OCI-LY7 (cell line): ENCODE data around the gene EIF3F. TPM values are rescaled to one million over a fixed set of nuclear protein-coding genes. Genes with fewer than 3 reads are reported as not detected.

Source experiments
- BruUV-seq: library from RNA; stranded (reverse); fragments of 400-500 nt; replicated peaks from 2 replicates; lab custom pipeline; 2021; lab: Mats Ljungman, UMichigan
- CTCF ChIA-PET: fragments of 300-600 bp; sonication (Branson Sonifier 250); formaldehyde crosslinking; loops from one replicate; lab custom pipeline; 2022; ENCODE audit warnings: antibody characterized with exemption; ENCODE audit not compliant: unreplicated experiment; lab: Charles Lee
- POLR2A ChIA-PET: fragments of 300-600 bp; sonication (Branson Sonifier 250); formaldehyde crosslinking; loops from one replicate; lab custom pipeline; 2022; ENCODE audit warnings: antibody characterized with exemption; lab: Charles Lee
- DNase-seq: peaks from one replicate; pipeline ENCODE4 v3.0.0-alpha.2; 2015; ENCODE audit warnings: low spot score
- H2AFZ ChIP-seq: fragments of 200-600 bp; sonication (generic), shearing (Covaris generic); 2 replicates; pipeline ENCODE4 v1.6.1; 2014; ENCODE audit warnings: mild to moderate bottlenecking, antibody characterized with exemption, low read length, moderate library complexity
- H3K27ac ChIP-seq: fragments of 200-600 bp; sonication (generic); 2 replicates; pipeline ENCODE4 v1.5.1; 2014; ENCODE audit warnings: mixed run types, low read depth, mild to moderate bottlenecking, moderate library complexity, low read length, inconsistent platforms; ENCODE audit not compliant: poor library complexity, severe bottlenecking
- H3K36me3 ChIP-seq: fragments of 200-600 bp; sonication (generic); 2 replicates; pipeline ENCODE4 v1.6.1; 2014; ENCODE audit warnings: mild to moderate bottlenecking, antibody characterized with exemption, low read length, moderate library complexity, mixed read lengths; ENCODE audit not compliant: insufficient read depth
- H3K4me1 ChIP-seq: fragments of 200-600 bp; sonication (generic); 2 replicates; pipeline ENCODE4 v1.5.1; 2014; ENCODE audit warnings: mild to moderate bottlenecking, low read length; ENCODE audit not compliant: insufficient read depth, poor library complexity, severe bottlenecking
- H3K4me2 ChIP-seq: fragments of 200-600 bp; sonication (generic); 2 replicates; pipeline ENCODE4 v1.6.1; 2014; ENCODE audit warnings: mild to moderate bottlenecking, low read length
- H3K4me3 ChIP-seq: fragments of 200-600 bp; sonication (generic); 2 replicates; pipeline ENCODE4 v1.5.1; 2014; ENCODE audit warnings: mild to moderate bottlenecking, low read depth, low read length; ENCODE audit not compliant: poor library complexity, severe bottlenecking
- H3K79me2 ChIP-seq: fragments of 200-600 bp; sonication (generic); 2 replicates; pipeline ENCODE4 v1.6.1; 2016; ENCODE audit warnings: low read depth, mild to moderate bottlenecking, low read length, moderate library complexity, mixed read lengths; ENCODE audit not compliant: insufficient read depth
- H3K9me2 ChIP-seq: fragments of 200-600 bp; sonication (generic); 2 replicates; pipeline ENCODE4 v1.6.1; 2016; ENCODE audit warnings: mild to moderate bottlenecking, low read length, mixed read lengths; ENCODE audit not compliant: insufficient read depth
- H3K9me3 ChIP-seq: fragments of 200-600 bp; sonication (generic); 2 replicates; pipeline ENCODE4 v1.6.1; 2014; ENCODE audit warnings: mild to moderate bottlenecking, mixed run types, low read length, mixed read lengths
- H4K20me1 ChIP-seq: fragments of 200-600 bp; sonication (generic); 2 replicates; pipeline ENCODE4 v1.6.1; 2014; ENCODE audit warnings: mild to moderate bottlenecking, antibody characterized with exemption, low read length, moderate library complexity, mixed read lengths; ENCODE audit not compliant: insufficient read depth
- CTCF ChIP-seq: fragments of 200-600 bp; sonication (generic); conservative IDR thresholded peaks from 2 replicates; pipeline ENCODE4 v1.5.1; 2014; ENCODE audit warnings: mild to moderate bottlenecking, antibody characterized with exemption, low read length, moderate library complexity, mixed read lengths
- EZH2phosphoT487 ChIP-seq: fragments of 200-600 bp; sonication (generic); IDR thresholded peaks from 2 replicates; pipeline ENCODE4 v1.6.1; 2018; ENCODE audit warnings: low read depth, borderline replicate concordance, mild to moderate bottlenecking, mixed run types, antibody characterized with exemption, low read length, moderate library complexity, mixed read lengths
- intact Hi-C: fragments of 100-400 bp; cut with micrococcal nuclease; formaldehyde crosslinking; loops from one replicate; pipeline ENCODE4 v1.10.0; 2022; ENCODE audit not compliant: unreplicated experiment
- total RNA-seq, 2 experiments: library from RNA; depleted of rRNA in 1 of 2; stranded (reverse); fragments of >200 nt in 1 of 2; shearing (Covaris generic) in 1 of 2; gene quantifications; 2 replicates each; pipeline ENCODE4 v1.2.3, GENCODE V29; 2014 to 2022

The EIF3F gene
- total RNA-seq, 2 experiments from 2014 or later, result 367 to 376 TPM

GRCh38 chr11:8038811-8039529 lies 51.8 kb downstream of the EIF3F start:
- H4K20me1 ChIP-seq, result no peaks in the 10 kb centered on the region
- H3K9me2 ChIP-seq, result no peaks in the 10 kb centered on the region
- intact Hi-C loops, result no loop called here
- H3K27ac ChIP-seq, result no peak overlapping the region
- H3K79me2 ChIP-seq, result no peaks in the 10 kb centered on the region
- BruUV-seq, result no TSS peak
- no peak overlapping the region for H2AFZ ChIP-seq
- CTCF ChIA-PET, result interaction anchor here (1.6 kb wide), 1 partner anchor 61 kb away, joined by 5 read pairs; no protein-coding TSS in a partner anchor
- no peaks in the 10 kb centered on the region for H3K9me3 ChIP-seq
- no peaks in the 10 kb centered on the region for H3K36me3 ChIP-seq
- no peak for TF ChIP-seq CTCF
- no peak for TF ChIP-seq EZH2phosphoT487
- POLR2A ChIA-PET, result no interaction called here
- DNase-seq, result no peak
- no peak overlapping the region for H3K4me3 ChIP-seq
- H3K4me1 ChIP-seq, result no peaks in the 10 kb centered on the region
- no peak overlapping the region for H3K4me2 ChIP-seq

- H3K9me2 ChIP-seq, result no peaks in the 10 kb centered on the region
- BruUV-seq, result no TSS peak
- ChIA-PET POLR2A (no interaction called here), CTCF (interaction anchor here (1.6 kb wide), 1 partner anchor 60 kb away, joined by 5 read pairs; no protein-coding TSS in a partner anchor)
- H3K9me3 ChIP-seq, result no peaks in the 10 kb centered on the region
- TF ChIP-seq EZH2phosphoT487, result no peak
- TF ChIP-seq CTCF, result no peak
- H3K4me3 ChIP-seq, result no peak overlapping the region
- no peak overlapping the region for H3K4me2 ChIP-seq
- H4K20me1 ChIP-seq, result no peaks in the 10 kb centered on the region
- H2AFZ ChIP-seq, result no peak overlapping the region
- H3K4me1 ChIP-seq, result no peaks in the 10 kb centered on the region
- no peak for DNase-seq
- intact Hi-C loops, result no loop called here
- no peaks in the 10 kb centered on the region for H3K36me3 ChIP-seq
- H3K79me2 ChIP-seq, result no peaks in the 10 kb centered on the region
- H3K27ac ChIP-seq, result no peak overlapping the region
Observed at GRCh38 chr11:8039530-8040260, 52.6 kb downstream of the EIF3F start.
